SK-N-MC (cell line): ENCODE results near the gene PXN.
"Not testable (repeated sequence)": the region's sequence is repeated elsewhere in the genome, so short reads cannot be mapped to it uniquely, and the experiment has no call there.

Source experiments
- DNase-seq: peaks from one replicate; pipeline ENCODE4 v3.0.0-alpha.2; 2011; ENCODE audit warnings: low read depth, low spot score
- H3K27ac ChIP-seq: fragments of 200-600 bp; sonication (generic); 2 replicates; pipeline ENCODE4 v1.5.1; 2016; ENCODE audit warnings: mixed run types
- H3K36me3 ChIP-seq: fragments of 200-600 bp; sonication (generic); 2 replicates; pipeline ENCODE4 v1.6.1; 2017; ENCODE audit warnings: antibody characterized with exemption, low read length, mixed read lengths; ENCODE audit not compliant: insufficient read depth
- H3K4me3 ChIP-seq: fragments of 200-600 bp; sonication (generic); 2 replicates; pipeline ENCODE4 v1.5.1; 2016
- H3K9ac ChIP-seq: fragments of 200-600 bp; sonication (generic); 2 replicates; pipeline ENCODE4 v1.8.0; 2017; ENCODE audit warnings: mixed run types, mixed read lengths; ENCODE audit not compliant: insufficient read length
- H3K9me3 ChIP-seq: fragments of 200-600 bp; sonication (generic); 2 replicates; pipeline ENCODE4 v1.6.1; 2017; ENCODE audit warnings: low read depth, mild to moderate bottlenecking, antibody characterized with exemption, low read length, moderate library complexity, mixed read lengths
- EZH2 ChIP-seq: fragments of 200-600 bp; sonication (generic); IDR thresholded peaks from one replicate; pipeline ENCODE4 v1.6.1; 2017; ENCODE audit warnings: antibody characterized with exemption
- FOXP2 ChIP-seq: optimal IDR thresholded peaks from 2 replicates; pipeline ENCODE3; 2011; ENCODE audit warnings: mild to moderate bottlenecking, moderate library complexity; ENCODE audit not compliant: insufficient read depth; ENCODE audit errors: extremely low read length, control extremely low read depth
- POLR2AphosphoS5 ChIP-seq: IDR thresholded peaks from 2 replicates; pipeline ENCODE4 v1.6.1; 2012; ENCODE audit warnings: mild to moderate bottlenecking, low read depth, low read length, borderline replicate concordance

Gene PXN

DNA sequence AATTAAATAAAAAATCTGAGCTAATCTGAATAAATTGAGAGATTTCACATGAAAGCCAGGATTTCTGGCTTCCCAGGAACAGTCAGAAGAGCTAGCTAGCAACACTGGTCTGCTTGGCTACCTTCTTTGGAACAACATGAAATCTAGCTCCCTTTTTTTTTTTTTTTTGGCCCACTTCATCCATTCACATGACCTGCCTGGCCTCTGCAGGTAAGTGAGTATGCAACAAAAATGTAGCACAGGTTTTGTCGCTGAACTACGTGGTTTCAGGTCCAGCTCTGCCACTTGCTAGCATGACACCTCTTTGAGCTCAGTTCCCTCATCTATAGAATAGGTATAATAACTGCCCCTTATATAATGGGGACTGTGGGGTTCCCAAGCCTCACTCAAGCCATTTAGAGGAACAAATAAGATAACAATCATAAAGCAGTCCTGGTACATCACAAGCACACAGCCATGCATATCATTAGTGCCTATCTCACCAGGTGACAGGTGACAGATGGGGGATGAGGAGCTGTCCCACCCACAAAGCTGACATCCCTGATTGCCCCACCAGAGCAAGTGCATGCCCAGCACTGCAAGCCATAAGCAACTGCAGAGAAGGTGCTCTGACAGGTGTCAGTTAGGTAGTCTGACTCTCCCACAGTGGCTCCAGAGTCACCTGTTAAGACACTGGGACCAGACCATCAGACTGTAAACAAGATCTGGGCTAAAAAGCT lies 25.6 kb downstream of the PXN start:
- no peak for DNase-seq
- Histone ChIP-seq H3K9ac (no peak overlapping the region), H3K36me3 (no peaks in the 10 kb centered on the region), H3K27ac (no peak overlapping the region), H3K4me3 (no peak overlapping the region), H3K9me3 (no peaks in the 10 kb centered on the region)
- TF ChIP-seq FOXP2 (no peak), EZH2 (no peak)

- Histone ChIP-seq H3K36me3 (no peaks in the 10 kb centered on the region), H3K4me3 (no peak overlapping the region), H3K9me3 (no peaks in the 10 kb centered on the region), H3K27ac (no peak overlapping the region), H3K9ac (no peak overlapping the region)
- no peak for DNase-seq
- TF ChIP-seq EZH2 (no peak), FOXP2 (no peak), POLR2AphosphoS5 (no peak)
These were observed 26.6 kb downstream of the PXN start for GRCh38 chr12:120238839-120239445.

DNA sequence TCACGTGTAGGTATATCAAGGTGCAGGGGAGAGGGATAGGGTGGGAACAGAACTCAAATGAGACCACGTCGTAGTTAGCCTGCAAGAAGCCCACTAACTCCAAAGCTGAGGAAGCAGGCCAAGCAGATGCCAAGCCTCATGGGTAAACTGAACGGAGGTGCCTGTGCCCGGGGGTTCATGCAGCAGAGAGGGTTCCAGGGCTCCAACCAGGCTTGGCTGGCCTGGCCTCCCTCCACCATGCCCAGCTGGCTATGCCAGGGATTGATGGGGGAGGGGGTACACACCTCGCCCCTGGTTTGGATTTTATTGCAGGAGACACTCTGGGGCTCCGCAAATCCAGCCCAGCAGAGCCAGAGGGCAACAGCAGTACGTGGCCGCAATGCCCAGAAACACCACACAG lies 27.3 kb downstream of the PXN start:
- Histone ChIP-seq H3K27ac (no peak overlapping the region), H3K36me3 (no peaks in the 10 kb centered on the region), H3K4me3 (no peak overlapping the region), H3K9me3 (no peaks in the 10 kb centered on the region), H3K9ac (no peak overlapping the region)
- TF ChIP-seq EZH2 (no peak), POLR2AphosphoS5 (no peak), FOXP2 (no peak)
- no peak for DNase-seq

DNA sequence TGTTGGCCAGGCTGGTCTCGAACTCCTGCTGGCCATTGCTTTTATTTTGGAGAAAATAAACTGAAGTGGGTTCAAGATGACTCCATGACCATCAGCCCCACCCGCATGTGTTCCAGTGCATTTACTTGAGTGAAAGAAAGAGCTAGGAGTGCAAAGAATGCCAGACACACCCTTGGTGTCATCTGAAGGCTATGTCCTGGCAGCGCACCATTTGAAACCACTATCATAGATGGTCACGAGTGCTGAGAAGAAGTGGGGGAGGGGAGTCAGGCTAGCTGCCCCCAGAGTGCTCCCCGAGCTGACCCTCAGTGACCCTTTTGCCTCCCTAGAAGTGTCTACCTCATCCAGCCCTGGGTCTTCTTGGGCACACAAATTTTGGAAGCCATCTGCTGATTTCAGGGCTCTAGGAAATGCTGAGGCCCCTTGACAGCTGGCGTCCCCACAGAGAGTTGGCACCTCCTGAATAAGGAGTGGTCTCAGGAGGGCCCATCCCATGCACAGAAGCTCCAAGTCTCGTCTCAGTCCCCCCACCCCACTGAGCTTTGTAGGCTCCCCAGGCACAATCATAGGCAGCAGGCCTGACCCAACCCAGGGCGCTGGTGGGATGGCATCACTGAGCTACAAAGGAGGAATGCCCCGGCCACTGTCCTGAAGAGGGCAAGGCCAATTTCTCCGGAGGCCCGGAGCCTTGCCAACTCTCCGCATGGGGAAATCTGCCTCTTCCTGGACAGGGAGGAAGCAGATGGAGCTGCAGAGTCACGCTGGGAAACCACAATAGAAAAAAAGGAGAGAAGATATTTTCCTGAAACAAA lies 28.0 kb downstream of the PXN start:
- Histone ChIP-seq H3K36me3 (no peaks in the 10 kb centered on the region), H3K4me3 (no peak overlapping the region), H3K27ac (0 out of 2 replicates have a peak overlapping the region, but pooled peaks have one; percentile 19), H3K9me3 (no peaks in the 10 kb centered on the region), H3K9ac (no peak overlapping the region)
- DNase-seq, result no peak
- TF ChIP-seq POLR2AphosphoS5 (no peak), EZH2 (no peak), FOXP2 (no peak)

DNA sequence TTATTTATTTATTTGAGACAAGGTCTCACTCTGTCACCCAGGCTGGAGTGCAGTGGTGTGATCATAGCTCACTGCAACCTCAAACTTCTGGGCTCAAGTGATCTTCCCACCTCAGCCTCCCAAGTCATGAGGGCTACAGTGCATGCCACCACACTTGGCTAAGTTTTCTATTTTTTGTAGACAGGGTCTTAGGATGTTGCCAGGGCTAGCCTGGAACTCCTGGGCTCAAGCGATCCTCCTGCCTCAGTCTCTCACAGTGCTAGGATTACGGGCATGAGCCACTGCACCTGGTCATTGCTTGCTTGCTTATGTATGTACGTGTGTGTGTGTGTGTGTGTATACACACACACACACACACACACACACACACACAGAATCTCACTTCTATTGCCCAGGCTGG lies 28.7 kb downstream of the PXN start:
- not testable (repeated sequence) for DNase-seq, H3K9ac ChIP-seq, H3K36me3 ChIP-seq, H3K4me3 ChIP-seq, H3K9me3 ChIP-seq, H3K27ac ChIP-seq

GRCh38 chr12:120235369-120236323 lies 29.9 kb downstream of the PXN start:
- Histone ChIP-seq H3K9me3 (no peaks in the 10 kb centered on the region), H3K27ac (no peak overlapping the region), H3K9ac (no peak overlapping the region), H3K36me3 (no peaks in the 10 kb centered on the region), H3K4me3 (no peak overlapping the region)
- TF ChIP-seq EZH2 (no peak), POLR2AphosphoS5 (no peak), FOXP2 (no peak)
- no peak for DNase-seq

DNA sequence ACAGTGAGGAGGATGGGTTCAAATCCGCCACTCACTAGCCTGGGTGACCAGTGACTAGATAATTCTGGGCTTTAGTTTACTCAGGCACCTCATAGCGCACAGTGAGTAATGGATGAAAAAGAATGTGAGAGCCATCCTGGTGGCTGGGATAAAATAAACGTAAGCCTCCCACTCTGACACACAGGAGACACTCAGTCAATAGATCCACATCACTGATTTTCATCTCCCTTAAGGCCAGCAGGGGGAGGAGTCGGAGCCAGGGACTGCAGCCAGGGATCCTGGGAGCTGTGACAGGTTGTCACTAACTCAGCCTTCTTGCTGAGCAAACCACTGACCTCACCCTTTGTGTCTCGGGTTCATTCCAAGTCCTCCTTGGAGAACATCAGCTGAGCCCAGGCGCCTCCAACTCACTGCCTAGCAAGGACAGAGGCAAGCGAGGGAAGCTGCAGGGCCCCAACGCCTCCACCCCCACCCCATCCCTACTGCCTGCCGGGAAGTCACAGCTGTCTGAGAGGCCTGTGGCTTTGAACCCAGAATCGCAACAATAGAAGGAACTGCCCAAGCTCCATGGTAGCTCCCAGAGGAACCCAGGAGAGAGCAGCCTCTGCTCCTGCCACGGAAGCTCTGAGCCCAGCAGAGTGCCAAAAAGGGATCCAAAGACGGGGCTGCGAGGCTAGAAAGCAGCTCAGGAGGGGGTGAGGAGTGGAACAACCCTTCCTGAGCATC lies 30.7 kb downstream of the PXN start:
- no peak overlapping the region for H3K27ac ChIP-seq
- H3K36me3 ChIP-seq, result no peaks in the 10 kb centered on the region
- no peak overlapping the region for H3K4me3 ChIP-seq
- no peak for DNase-seq
- no peak for TF ChIP-seq POLR2AphosphoS5
- no peak for TF ChIP-seq EZH2
- no peak for TF ChIP-seq FOXP2
- H3K9ac ChIP-seq, result no peak overlapping the region
- no peaks in the 10 kb centered on the region for H3K9me3 ChIP-seq
